ENCODE data around the gene BTBD7.

- TF ChIP-seq CTCF (IDR thresholded peaks at IDR 0.05) (no peak), EP300 (IDR thresholded peaks at IDR 0.05; ENCODE audit: low read depth) (no peak)
These were observed 64.4 kb downstream of the BTBD7 start for GRCh38 chr14:93268406-93268805.
